GM12878 (cell line): ENCODE results near the gene NKAIN2. TPM values are rescaled to one million over a fixed set of nuclear protein-coding genes. Genes with fewer than 3 reads are reported as not detected.

Experiments used
- MLLT1 ChIP-seq: fragments of 450-650 bp; IDR thresholded peaks from 2 replicates; pipeline ENCODE4 v1.6.1; 2016; ENCODE audit warnings: mild to moderate bottlenecking
- MYB ChIP-seq: fragments of 150-350 bp; IDR thresholded peaks from 2 replicates; pipeline ENCODE4 v1.6.1; 2014; ENCODE audit warnings: mild to moderate bottlenecking, low read depth, low read length, borderline replicate concordance
- STAT3 ChIP-seq: IDR thresholded peaks from 2 replicates; pipeline ENCODE4 v1.6.1; 2011; ENCODE audit warnings: low read depth, low read length, improper control_type of control experiment
- ZNF592 ChIP-seq: fragments of 450-650 bp; IDR thresholded peaks from 2 replicates; pipeline ENCODE4 v1.6.1; 2017; ENCODE audit warnings: mild to moderate bottlenecking, moderate library complexity
- ZNF687 ChIP-seq: fragments of 450-650 bp; IDR thresholded peaks from 2 replicates; pipeline ENCODE4 v1.6.1; 2017; ENCODE audit warnings: mild to moderate bottlenecking, moderate library complexity
- polyA plus RNA-seq, 11 experiments: library from polyadenylated mRNA; depleted of rRNA in 4 of 11; unstranded in 6 of 11; stranded (reverse) in 5 of 11; fragments of >200 nt; fragmentation: Nextera tagmentation in 4 of 11; fragmentation: Illumina TruSeq in 1 of 11; extraction: Ambion mirVana in 4 of 11; extraction: Trizol in 1 of 11; gene quantifications; 1 replicate in 1 of 11; 2 replicates in 10 of 11; pipeline versions ENCODE4 v1.2.1 to v1.2.3, GENCODE V29; 2011 to 2016; ENCODE audit warnings: inconsistent platforms in 2 of 11, missing spikeins in 2 of 11, low read depth in 1 of 11
- total RNA-seq, 4 experiments: library from RNA; depleted of rRNA in 3 of 4; stranded (reverse); fragments of >200 nt in 3 of 4; fragmentation: Illumina TruSeq in 1 of 4; extraction: Trizol in 1 of 4; gene quantifications; 2 replicates each; pipeline versions ENCODE4 v1.2.1 to v1.2.3, GENCODE V29; 2013 to 2021

NKAIN2 gene
- total and polyA plus RNA-seq, 10 of the 15 experiments (the other 5 are each of a cell fraction or from before 2014, with no cell fraction given) = not detected

GRCh38 chr6:124622351-124622750, 818.7 kb downstream of the NKAIN2 start (continued):
- TF ChIP-seq ZNF687 = no peak
- TF ChIP-seq MLLT1 = no peak
- no peak for TF ChIP-seq MYB
- no peak for TF ChIP-seq ZNF592
- TF ChIP-seq STAT3 = no peak
